ENCODE results near the gene CENPT. TPM values are rescaled to one million over a fixed set of nuclear protein-coding genes. Genes with fewer than 3 reads are reported as not detected.

Gene CENPT
- total RNA-seq, 1 donor from 2014 or later = 38.6 TPM

- DNase-seq (ENCODE audit: low spot score) = no peak
- intact Hi-C loops (cut with micrococcal nuclease) = no loop called here
- Mint-ChIP-seq H3K9me3 (no peaks in the 10 kb centered on the region), H3K4me1 (ENCODE audit: low read depth) (peaks cover 8% of the 10 kb centered on the region), H3K27ac (peak overlapping the region; percentile 49), H3K27me3 (ENCODE audit: low read depth) (no peaks in the 10 kb centered on the region), H3K4me3 (ENCODE audit: low read depth) (no peak overlapping the region), H3K36me3 (ENCODE audit: low read depth) (peaks cover 17% of the 10 kb centered on the region)
Observed at GRCh38 chr16:67857547-67858233, 10.2 kb upstream of the CENPT start.

- intact Hi-C loops (cut with micrococcal nuclease) = no loop called here
- H3K4me3 Mint-ChIP-seq (ENCODE audit: low read depth) = no peak overlapping the region
- no peak for DNase-seq (ENCODE audit: low spot score)
- no peaks in the 10 kb centered on the region for H3K27me3 Mint-ChIP-seq (ENCODE audit: low read depth)
- peaks cover 8% of the 10 kb centered on the region for H3K4me1 Mint-ChIP-seq (ENCODE audit: low read depth)
- peaks cover 17% of the 10 kb centered on the region for H3K36me3 Mint-ChIP-seq (ENCODE audit: low read depth)
- H3K9me3 Mint-ChIP-seq = no peaks in the 10 kb centered on the region
- peak overlapping the region; percentile 4 for H3K27ac Mint-ChIP-seq
Observed at GRCh38 chr16:67856927-67857546, 9.5 kb upstream of the CENPT start.

GRCh38 chr16:67855789-67856188 is 8.3 kb upstream of the CENPT start:
- Mint-ChIP-seq H3K4me1 (ENCODE audit: low read depth) (peaks cover 6% of the 10 kb centered on the region), H3K27me3 (ENCODE audit: low read depth) (no peaks in the 10 kb centered on the region), H3K4me3 (ENCODE audit: low read depth) (no peak overlapping the region), H3K9me3 (no peaks in the 10 kb centered on the region), H3K36me3 (ENCODE audit: low read depth) (peaks cover 11% of the 10 kb centered on the region), H3K27ac (no peak overlapping the region)
- no peak for DNase-seq (ENCODE audit: low spot score)
- intact Hi-C loops (cut with micrococcal nuclease) = no loop called here

- H3K36me3 Mint-ChIP-seq (ENCODE audit: low read depth) = peaks cover 12% of the 10 kb centered on the region
- no peak overlapping the region for H3K4me3 Mint-ChIP-seq (ENCODE audit: low read depth)
- H3K27ac Mint-ChIP-seq = no peak overlapping the region
- intact Hi-C loops (cut with micrococcal nuclease) = no loop called here
- no peaks in the 10 kb centered on the region for H3K27me3 Mint-ChIP-seq (ENCODE audit: low read depth)
- H3K9me3 Mint-ChIP-seq = no peaks in the 10 kb centered on the region
- no peak for DNase-seq (ENCODE audit: low spot score)
- peaks cover 9% of the 10 kb centered on the region for H3K4me1 Mint-ChIP-seq (ENCODE audit: low read depth)
Observed at GRCh38 chr16:67853670-67854069, 6.2 kb upstream of the CENPT start.

- intact Hi-C loops (cut with micrococcal nuclease) = loop anchor here (10.0 kb wide), 1 partner anchor 603 kb away; the partner anchor contains the start of genes FHOD1 and SLC9A5
- no peak for DNase-seq (ENCODE audit: low spot score)
- Mint-ChIP-seq H3K27me3 (ENCODE audit: low read depth) (no peaks in the 10 kb centered on the region), H3K27ac (no peak overlapping the region), H3K4me3 (ENCODE audit: low read depth) (peak overlapping the region; percentile 91), H3K9me3 (no peaks in the 10 kb centered on the region), H3K4me1 (ENCODE audit: low read depth) (peaks cover 32% of the 10 kb centered on the region), H3K36me3 (ENCODE audit: low read depth) (peaks cover 21% of the 10 kb centered on the region)
Observed at GRCh38 chr16:67848118-67848517, 625 bp upstream of the CENPT start.

GRCh38 chr16:67846320-67847063 is 1.0 kb downstream of the CENPT start, which contains the start of gene NUTF2:
TSS of gene NUTF2 (plus strand) at chr16:67846933. CDS start at chr16:67865131, 18,198 bp downstream.
- peaks cover 23% of the 10 kb centered on the region for H3K36me3 Mint-ChIP-seq (ENCODE audit: low read depth)
- H3K27me3 Mint-ChIP-seq (ENCODE audit: low read depth) = no peaks in the 10 kb centered on the region
- intact Hi-C loops (cut with micrococcal nuclease) = loop anchor here (1.0 to 10.0 kb wide), 9 partner anchors 13 to 602 kb away; partner anchors contain the start of genes ACD, CTCF, FHOD1 and PARD6A
- H3K4me3 Mint-ChIP-seq (ENCODE audit: low read depth) = peak within 1 kb of the TSS; percentile 93
- peaks cover 36% of the 10 kb centered on the region for H3K4me1 Mint-ChIP-seq (ENCODE audit: low read depth)
- peak; percentile 96 for DNase-seq (ENCODE audit: low spot score)
- peak within 1 kb of the TSS; percentile 93 for H3K27ac Mint-ChIP-seq
- no peaks in the 10 kb centered on the region for H3K9me3 Mint-ChIP-seq

- Mint-ChIP-seq H3K27ac (peak overlapping the region; percentile 93), H3K4me1 (ENCODE audit: low read depth) (peaks cover 38% of the 10 kb centered on the region), H3K9me3 (no peaks in the 10 kb centered on the region), H3K4me3 (ENCODE audit: low read depth) (peak overlapping the region; percentile 93), H3K36me3 (ENCODE audit: low read depth) (peaks cover 23% of the 10 kb centered on the region), H3K27me3 (ENCODE audit: low read depth) (no peaks in the 10 kb centered on the region)
- DNase-seq (ENCODE audit: low spot score) = no peak
- intact Hi-C loops (cut with micrococcal nuclease) = loop anchor here (1.0 to 10.0 kb wide), 7 partner anchors 13 to 601 kb away; partner anchors contain the start of genes ACD, CTCF, FHOD1 and PARD6A
Observed at GRCh38 chr16:67846063-67846319, 1.5 kb downstream of the CENPT start.

- no peak for DNase-seq (ENCODE audit: low spot score)
- peak overlapping the region; percentile 93 for H3K4me3 Mint-ChIP-seq (ENCODE audit: low read depth)
- H3K27me3 Mint-ChIP-seq (ENCODE audit: low read depth) = no peaks in the 10 kb centered on the region
- peak overlapping the region; percentile 93 for H3K27ac Mint-ChIP-seq
- H3K9me3 Mint-ChIP-seq = no peaks in the 10 kb centered on the region
- intact Hi-C loops (cut with micrococcal nuclease) = loop anchor here (1.0 to 10.0 kb wide), 7 partner anchors 12 to 601 kb away; partner anchors contain the start of genes ACD, CTCF, FHOD1 and PARD6A
- H3K4me1 Mint-ChIP-seq (ENCODE audit: low read depth) = peaks cover 38% of the 10 kb centered on the region
- peaks cover 23% of the 10 kb centered on the region for H3K36me3 Mint-ChIP-seq (ENCODE audit: low read depth)
Observed at GRCh38 chr16:67845291-67846062, 2.0 kb downstream of the CENPT start.

- Mint-ChIP-seq H3K9me3 (no peaks in the 10 kb centered on the region), H3K36me3 (ENCODE audit: low read depth) (peaks cover 23% of the 10 kb centered on the region), H3K27ac (peak overlapping the region; percentile 1), H3K4me1 (ENCODE audit: low read depth) (peaks cover 38% of the 10 kb centered on the region), H3K4me3 (ENCODE audit: low read depth) (peak overlapping the region; percentile 88), H3K27me3 (ENCODE audit: low read depth) (no peaks in the 10 kb centered on the region)
- intact Hi-C loops (cut with micrococcal nuclease) = loop anchor here (10.0 kb wide), 1 partner anchor 600 kb away; the partner anchor contains the start of genes FHOD1 and SLC9A5
- DNase-seq (ENCODE audit: low spot score) = no peak
Observed at GRCh38 chr16:67844497-67844896, 3.0 kb downstream of the CENPT start.

GRCh38 chr16:67843343-67843765 is 4.1 kb downstream of the CENPT start:
- Mint-ChIP-seq H3K4me3 (ENCODE audit: low read depth) (peak overlapping the region; percentile 88), H3K27me3 (ENCODE audit: low read depth) (no peaks in the 10 kb centered on the region), H3K36me3 (ENCODE audit: low read depth) (peaks cover 19% of the 10 kb centered on the region), H3K27ac (peak overlapping the region; percentile 85), H3K9me3 (no peaks in the 10 kb centered on the region), H3K4me1 (ENCODE audit: low read depth) (peaks cover 34% of the 10 kb centered on the region)
- intact Hi-C loops (cut with micrococcal nuclease) = loop anchor here (10.0 kb wide), 1 partner anchor 599 kb away; the partner anchor contains the start of genes FHOD1 and SLC9A5
- DNase-seq (ENCODE audit: low spot score) = no peak

- no peaks in the 10 kb centered on the region for H3K27me3 Mint-ChIP-seq (ENCODE audit: low read depth)
- peak overlapping the region; percentile 85 for H3K27ac Mint-ChIP-seq
- peak overlapping the region; percentile 88 for H3K4me3 Mint-ChIP-seq (ENCODE audit: low read depth)
- H3K4me1 Mint-ChIP-seq (ENCODE audit: low read depth) = peaks cover 32% of the 10 kb centered on the region
- no peaks in the 10 kb centered on the region for H3K9me3 Mint-ChIP-seq
- DNase-seq (ENCODE audit: low spot score) = peak; percentile 64
- peaks cover 19% of the 10 kb centered on the region for H3K36me3 Mint-ChIP-seq (ENCODE audit: low read depth)
- intact Hi-C loops (cut with micrococcal nuclease) = loop anchor here (10.0 kb wide), 1 partner anchor 598 kb away; the partner anchor contains the start of genes FHOD1 and SLC9A5
Observed at GRCh38 chr16:67842509-67843342, 4.8 kb downstream of the CENPT start.

Measured in activated T-helper 2 cell treated with anti-CD3 and anti-CD28 coated beads, Interferon-gamma antibody, Interleukin-2, Interleukin-4, amounts not matched to agents 10 μg/mL and 5 μg/mL and 100 μg/mL, durations not matched to agents 14 hours and 24 hours and 36 hours (primary cell).